SK-N-MC (cell line): ENCODE measurements around the gene EFHD1.

ENCODE experiments used
- EZH2 ChIP-seq: fragments of 200-600 bp; sonication (generic); IDR thresholded peaks from one replicate; pipeline ENCODE4 v1.6.1; 2017; ENCODE audit warnings: antibody characterized with exemption
- FOXP2 ChIP-seq: optimal IDR thresholded peaks from 2 replicates; pipeline ENCODE3; 2011; ENCODE audit warnings: mild to moderate bottlenecking, moderate library complexity; ENCODE audit not compliant: insufficient read depth; ENCODE audit errors: extremely low read length, control extremely low read depth
- POLR2AphosphoS5 ChIP-seq: IDR thresholded peaks from 2 replicates; pipeline ENCODE4 v1.6.1; 2012; ENCODE audit warnings: mild to moderate bottlenecking, low read depth, low read length, borderline replicate concordance

- TF ChIP-seq POLR2AphosphoS5 (no peak), EZH2 (no peak), FOXP2 (no peak)
Observed at GRCh38 chr2:232653441-232653840, 20.0 kb downstream of the EFHD1 start.
